NCI-H82 treated with DMSO at 0.1 percent for 48 hours (cell line): ENCODE measurements around the gene UTY.

ENCODE experiments used
- DNase-seq: peaks from one replicate; lab custom pipeline; 2025; ENCODE audit not compliant: unreplicated experiment; lab: John Stamatoyannopoulos, UW

Gene UTY

GRCh38 chrY:13416869-13417661, 62.8 kb downstream of the UTY start:
- DNase-seq, result no peak

GRCh38 chrY:13415556-13415955, 64.3 kb downstream of the UTY start:
- DNase-seq, result no peak

DNA sequence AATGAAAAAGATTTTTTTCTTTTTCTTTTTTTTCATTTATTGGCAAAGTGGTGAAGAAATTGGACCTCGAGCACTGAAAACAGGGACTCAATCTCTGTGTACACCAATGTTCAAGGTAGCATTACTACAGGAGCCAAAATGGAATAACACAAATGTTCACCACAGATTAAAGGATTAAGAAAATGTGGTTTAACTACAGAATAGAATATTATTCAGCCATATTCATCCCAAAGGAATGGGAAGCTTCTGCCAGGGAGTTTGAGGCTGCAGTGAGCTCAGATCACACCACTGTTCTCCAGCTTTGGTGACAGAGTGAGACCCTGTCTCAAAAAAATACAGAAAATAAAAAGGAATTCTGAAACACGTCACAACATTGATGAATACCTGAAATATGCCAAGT, 81.0 kb downstream of the UTY start:
- no peak for DNase-seq

- DNase-seq, result no peak
Measured at GRCh38 chrY:13381110-13381683, 98.6 kb downstream of the UTY start.

DNA sequence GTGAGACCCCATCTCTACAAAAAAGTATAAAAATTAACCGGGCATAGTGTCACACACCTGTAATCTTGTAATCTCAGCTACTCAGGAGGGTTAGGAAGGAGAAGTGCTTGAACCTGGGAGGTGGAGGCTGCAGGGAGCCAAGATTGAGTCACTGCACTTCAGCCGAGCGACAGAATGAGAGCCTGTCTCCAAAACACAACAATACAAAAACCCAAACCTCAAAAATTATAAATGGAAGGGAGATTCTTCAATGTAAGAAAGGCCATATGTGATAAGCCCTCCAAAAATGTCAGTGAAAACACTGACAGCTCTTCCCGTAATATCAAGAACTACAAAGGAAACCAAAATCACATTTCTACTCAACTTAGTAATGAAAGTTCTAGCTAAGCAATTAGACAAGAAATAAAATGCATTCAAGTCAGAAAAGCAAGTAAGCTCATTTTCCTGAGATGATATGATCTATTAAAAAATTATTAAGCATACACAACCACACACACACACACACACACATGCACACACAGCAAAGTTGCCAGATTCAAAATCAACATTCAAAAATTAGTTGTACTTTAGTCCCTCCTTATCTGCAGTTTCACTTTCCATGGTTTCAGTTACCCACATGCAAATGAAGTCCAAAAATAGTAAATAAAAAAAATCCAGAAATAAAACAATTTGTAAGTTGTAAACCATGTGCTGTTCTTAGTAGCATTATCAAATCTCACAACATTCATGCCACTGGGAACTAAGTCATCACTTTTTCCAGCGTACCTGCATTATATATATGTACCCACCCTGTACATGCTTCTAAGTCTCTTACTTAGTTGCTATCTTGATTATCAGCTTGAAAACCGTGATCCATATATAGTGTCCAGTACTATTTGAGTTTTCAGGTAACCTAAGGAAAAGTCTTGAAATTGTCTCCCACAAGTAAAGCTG, 108.7 kb downstream of the UTY start:
- no peak for DNase-seq

- no peak for DNase-seq
Measured at GRCh38 chrY:13370245-13370644, 109.6 kb downstream of the UTY start.

- DNase-seq, result no peak
Measured at GRCh38 chrY:13368513-13368845, 111.4 kb downstream of the UTY start.

GRCh38 chrY:13363641-13364040, 116.2 kb downstream of the UTY start:
- DNase-seq, result no peak

DNA sequence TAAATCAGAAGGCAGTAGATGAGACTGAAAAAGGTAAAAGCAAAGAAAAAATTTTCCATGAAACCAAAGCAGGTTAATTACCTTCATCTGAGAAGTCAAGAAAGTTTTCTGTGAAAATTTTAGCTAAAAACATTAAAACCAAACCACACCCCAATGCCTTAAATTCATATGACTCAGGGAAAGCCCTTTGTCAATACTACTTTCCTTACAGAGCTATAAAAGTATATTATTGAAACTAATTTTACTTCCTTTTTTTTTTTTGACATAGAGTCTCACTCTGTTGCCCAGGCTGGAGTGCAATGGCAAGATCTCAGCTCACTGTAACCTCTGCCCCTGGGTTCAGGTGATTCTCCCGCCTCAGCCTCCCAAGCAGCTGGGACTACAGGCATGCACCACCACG, 117.2 kb downstream of the UTY start:
- DNase-seq, result no peak

DNA sequence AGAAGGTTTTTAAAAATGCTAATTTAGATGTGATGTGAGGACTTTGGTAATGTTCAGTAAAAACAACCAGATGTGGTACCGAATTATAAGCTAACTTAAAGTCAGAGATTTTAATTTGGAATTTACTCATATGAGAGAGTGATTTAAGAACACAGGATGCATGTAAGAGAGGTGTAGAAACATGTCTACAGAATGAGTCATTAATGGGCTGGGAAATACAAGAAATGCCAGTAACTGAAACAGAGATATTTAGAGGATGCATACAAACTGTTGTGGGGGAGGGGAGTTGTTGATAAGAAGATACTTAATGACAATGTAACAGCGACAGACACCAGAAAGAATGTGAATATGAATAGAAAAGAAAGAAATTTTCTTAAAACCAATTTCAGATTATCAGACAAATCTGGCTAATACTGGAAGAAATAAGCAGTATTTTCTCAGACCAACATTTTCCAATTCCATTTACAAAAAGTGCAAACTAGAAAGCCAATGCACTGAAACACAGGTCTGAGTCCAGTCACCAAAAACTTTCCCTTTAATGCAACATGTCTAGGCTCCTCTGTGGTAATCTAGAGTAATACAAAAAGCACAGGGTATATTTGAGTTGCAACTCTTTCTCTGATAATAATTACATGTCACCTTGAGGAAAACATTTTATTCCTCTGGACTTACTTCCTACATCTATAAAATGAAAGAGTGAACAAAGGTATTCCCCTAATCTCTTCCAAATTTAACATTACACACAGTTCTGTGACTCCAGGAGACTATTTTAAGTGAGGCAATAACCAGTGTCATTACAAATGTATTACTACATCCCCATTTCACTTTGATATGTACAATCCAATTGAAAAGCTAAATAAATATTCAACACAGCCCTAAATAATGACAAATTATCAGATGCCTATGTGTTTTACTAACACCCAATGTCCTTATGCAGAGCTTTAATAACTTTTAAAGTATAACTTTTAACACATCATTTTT, 117.9 kb downstream of the UTY start:
- no peak for DNase-seq

DNA sequence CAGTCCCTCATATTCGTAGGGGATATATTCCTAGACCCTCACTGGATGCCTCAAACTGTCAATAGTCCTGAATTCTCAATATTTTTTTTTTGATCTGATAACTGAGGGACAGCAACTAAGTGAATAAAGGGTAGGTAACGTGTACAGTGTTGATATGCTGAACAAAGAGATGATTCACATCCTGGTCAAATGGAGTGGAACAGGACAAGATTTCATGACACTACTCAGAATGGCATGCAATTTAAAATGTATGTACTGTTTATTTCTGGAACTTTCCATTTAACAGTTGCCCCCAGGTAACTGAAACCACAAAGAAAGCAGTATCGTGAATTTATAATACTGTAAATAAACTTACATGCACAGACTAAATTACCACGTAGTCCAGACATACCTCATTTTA, 128.4 kb downstream of the UTY start:
- DNase-seq, result no peak

- no peak for DNase-seq
Measured at GRCh38 chrY:13347106-13347505, 132.7 kb downstream of the UTY start.

- DNase-seq, result no peak
Measured at GRCh38 chrY:13345549-13345948, 134.3 kb downstream of the UTY start.

GRCh38 chrY:13343307-13343946, 136.4 kb downstream of the UTY start:
- DNase-seq, result no peak

GRCh38 chrY:13339939-13340338, 139.9 kb downstream of the UTY start:
- no peak for DNase-seq

DNA sequence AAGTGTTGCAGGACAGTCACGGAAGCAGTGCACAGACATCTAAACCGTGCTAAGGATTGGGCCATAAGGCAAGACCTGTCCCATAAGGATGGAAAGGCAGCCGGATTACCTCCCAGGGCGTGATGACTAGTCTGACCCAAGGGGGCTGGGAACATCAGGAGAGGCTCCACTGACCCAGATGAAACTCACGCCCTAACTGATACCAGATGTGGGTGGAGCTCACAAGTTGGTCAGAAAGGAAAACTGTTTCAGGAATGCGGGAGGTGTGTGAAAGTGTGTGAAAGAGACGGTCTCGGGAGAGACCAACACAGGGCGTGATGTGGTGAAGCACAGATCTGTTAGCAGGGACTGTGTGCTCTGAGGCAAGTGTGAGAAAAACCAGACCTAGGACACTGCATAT, 140.5 kb downstream of the UTY start:
- DNase-seq, result no peak

- no peak for DNase-seq
Measured at GRCh38 chrY:13338711-13339110, 141.1 kb downstream of the UTY start.

GRCh38 chrY:13337934-13338333, 141.9 kb downstream of the UTY start:
- no peak for DNase-seq

DNA sequence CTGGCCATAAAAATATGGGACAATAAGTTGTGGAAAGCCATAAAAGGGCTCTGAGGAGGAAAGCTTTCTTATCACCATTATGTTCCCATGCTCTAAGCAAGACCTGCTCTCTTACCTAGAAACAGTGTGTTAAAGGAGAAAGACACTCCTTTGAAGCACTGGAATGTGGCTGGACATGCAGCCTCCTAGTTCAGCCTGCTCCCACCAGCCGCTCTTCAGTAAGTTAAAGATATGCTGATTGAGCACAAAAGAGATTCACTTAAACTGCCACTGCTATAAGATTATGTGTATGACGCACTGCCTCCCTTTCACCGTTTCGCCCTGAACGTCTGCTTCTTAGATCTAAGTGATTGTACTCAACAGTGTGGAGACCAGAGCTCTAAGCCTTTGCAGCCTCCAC, 146.0 kb downstream of the UTY start:
- no peak for DNase-seq

GRCh38 chrY:13330651-13331050, 149.2 kb downstream of the UTY start:
- DNase-seq, result no peak
